Thyroid gland (tissue), 4 donors: ENCODE results near the gene FEN1.

ENCODE experiments used
- POLR2A ChIP-seq, 2 donors: fragments of 450-650 bp; IDR thresholded peaks; one replicate each; pipeline ENCODE4 v1.6.1; 2017; ENCODE audit warnings: antibody characterized with exemption in 2 of 2, mild to moderate bottlenecking in 2 of 2, moderate library complexity in 1 of 2
- TF ChIP-seq, protein P1 (sequence below), 6 experiments: fragments of 200-600 bp in 3 of 6; fragments of 450-650 bp in 3 of 6; sonication (generic) in 3 of 6; IDR thresholded peaks; one replicate each; pipeline ENCODE4 v1.5.1; 2016 to 2019; ENCODE audit warnings: antibody characterized with exemption in 6 of 6, mild to moderate bottlenecking in 2 of 6, inconsistent platforms in 1 of 6, moderate library complexity in 1 of 6

DNA sequence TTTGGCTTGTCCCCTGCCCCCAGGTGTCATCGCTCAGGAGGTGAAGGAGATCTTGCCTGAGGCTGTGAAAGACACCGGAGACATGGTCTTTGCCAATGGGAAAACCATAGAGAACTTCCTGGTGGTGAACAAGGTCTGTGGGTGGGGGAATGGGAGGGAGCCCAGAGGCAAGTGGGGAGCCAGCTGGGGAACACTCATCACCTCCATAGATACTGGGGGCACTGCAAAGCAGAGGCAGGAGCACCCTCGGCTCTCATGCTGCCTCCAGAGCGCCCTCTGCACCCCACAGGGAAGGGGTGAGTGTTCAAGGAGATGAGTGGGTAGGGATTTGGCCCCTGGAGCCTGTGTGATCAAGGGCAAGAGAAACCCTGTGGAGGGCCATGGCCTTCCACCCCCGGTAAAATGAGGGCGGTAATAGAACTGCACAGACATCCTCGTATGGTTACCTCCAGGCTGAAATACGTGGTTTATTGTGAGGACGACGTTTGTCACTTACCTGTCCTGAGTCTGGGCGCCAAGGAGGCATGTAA lies 14.3 kb upstream of the FEN1 start:
- TF ChIP-seq, protein P1, sequence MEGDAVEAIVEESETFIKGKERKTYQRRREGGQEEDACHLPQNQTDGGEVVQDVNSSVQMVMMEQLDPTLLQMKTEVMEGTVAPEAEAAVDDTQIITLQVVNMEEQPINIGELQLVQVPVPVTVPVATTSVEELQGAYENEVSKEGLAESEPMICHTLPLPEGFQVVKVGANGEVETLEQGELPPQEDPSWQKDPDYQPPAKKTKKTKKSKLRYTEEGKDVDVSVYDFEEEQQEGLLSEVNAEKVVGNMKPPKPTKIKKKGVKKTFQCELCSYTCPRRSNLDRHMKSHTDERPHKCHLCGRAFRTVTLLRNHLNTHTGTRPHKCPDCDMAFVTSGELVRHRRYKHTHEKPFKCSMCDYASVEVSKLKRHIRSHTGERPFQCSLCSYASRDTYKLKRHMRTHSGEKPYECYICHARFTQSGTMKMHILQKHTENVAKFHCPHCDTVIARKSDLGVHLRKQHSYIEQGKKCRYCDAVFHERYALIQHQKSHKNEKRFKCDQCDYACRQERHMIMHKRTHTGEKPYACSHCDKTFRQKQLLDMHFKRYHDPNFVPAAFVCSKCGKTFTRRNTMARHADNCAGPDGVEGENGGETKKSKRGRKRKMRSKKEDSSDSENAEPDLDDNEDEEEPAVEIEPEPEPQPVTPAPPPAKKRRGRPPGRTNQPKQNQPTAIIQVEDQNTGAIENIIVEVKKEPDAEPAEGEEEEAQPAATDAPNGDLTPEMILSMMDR (IDR thresholded peaks at IDR 0.05): no peak
- no peak for TF ChIP-seq POLR2A (IDR thresholded peaks at IDR 0.05)
